ENCODE results near the gene VEZT.
"Not testable (repeated sequence)": the region's sequence is repeated elsewhere in the genome, so short reads cannot be mapped to it uniquely, and the experiment has no call there.

DNA sequence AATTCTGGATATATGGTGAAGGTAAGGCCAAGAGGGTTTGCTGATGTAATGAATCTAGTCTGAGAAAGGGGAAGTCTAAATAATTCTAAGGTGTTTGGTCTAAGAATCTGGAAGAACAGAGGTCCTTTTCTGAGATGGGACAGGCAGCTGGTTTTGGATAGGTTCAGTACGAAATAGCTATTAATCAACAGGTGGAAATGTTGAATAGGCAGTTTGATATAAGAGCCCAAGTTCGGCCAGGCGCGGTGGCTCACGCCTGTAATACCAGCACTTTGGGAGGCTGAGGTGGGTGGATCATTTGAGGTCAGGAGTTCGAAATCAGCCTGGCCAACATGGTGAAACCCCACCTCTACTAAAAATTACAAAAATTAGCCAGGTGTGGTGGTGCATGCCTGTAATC lies 97.1 kb downstream of the VEZT start:
- not testable (repeated sequence) for TF ChIP-seq CTCF (conservative IDR thresholded peaks at IDR 0.05); ZFX (IDR thresholded peaks at IDR 0.05)

All from C4-2B (cell line).